RWPE1 (cell line): ENCODE results near the gene RBM20.

Source experiments
- CTCF ChIA-PET: fragments of 350-600 bp; sonication (Branson Sonifier 250); formaldehyde crosslinking; extraction: SDS; loops from one replicate; lab custom pipeline; 2021; lab: Yijun Ruan, JAX
- POLR2A ChIA-PET: fragments of 400-600 bp; formaldehyde crosslinking; extraction: SDS; loops from one replicate; lab custom pipeline; 2020; ENCODE audit warnings: antibody characterized with exemption; ENCODE audit not compliant: low non-redundant PET; lab: Yijun Ruan, JAX
- DNase-seq: peaks from one replicate; pipeline ENCODE4 v3.0.0; 2012; ENCODE audit warnings: low spot score
- H3K27ac ChIP-seq: fragments of 450-650 bp; 2 replicates; pipeline ENCODE4 v1.5.1; 2017
- TF ChIP-seq, protein P1 (sequence below): fragments of 450-650 bp; conservative IDR thresholded peaks from 2 replicates; pipeline ENCODE4 v1.5.1; 2017; ENCODE audit warnings: low read depth, mild to moderate bottlenecking

RBM20 gene

GRCh38 chr10:110646417-110647135 is 2.4 kb downstream of the RBM20 start:
- ChIA-PET POLR2A (no interaction called here), CTCF (no interaction called here)
- TF ChIP-seq, protein P1, sequence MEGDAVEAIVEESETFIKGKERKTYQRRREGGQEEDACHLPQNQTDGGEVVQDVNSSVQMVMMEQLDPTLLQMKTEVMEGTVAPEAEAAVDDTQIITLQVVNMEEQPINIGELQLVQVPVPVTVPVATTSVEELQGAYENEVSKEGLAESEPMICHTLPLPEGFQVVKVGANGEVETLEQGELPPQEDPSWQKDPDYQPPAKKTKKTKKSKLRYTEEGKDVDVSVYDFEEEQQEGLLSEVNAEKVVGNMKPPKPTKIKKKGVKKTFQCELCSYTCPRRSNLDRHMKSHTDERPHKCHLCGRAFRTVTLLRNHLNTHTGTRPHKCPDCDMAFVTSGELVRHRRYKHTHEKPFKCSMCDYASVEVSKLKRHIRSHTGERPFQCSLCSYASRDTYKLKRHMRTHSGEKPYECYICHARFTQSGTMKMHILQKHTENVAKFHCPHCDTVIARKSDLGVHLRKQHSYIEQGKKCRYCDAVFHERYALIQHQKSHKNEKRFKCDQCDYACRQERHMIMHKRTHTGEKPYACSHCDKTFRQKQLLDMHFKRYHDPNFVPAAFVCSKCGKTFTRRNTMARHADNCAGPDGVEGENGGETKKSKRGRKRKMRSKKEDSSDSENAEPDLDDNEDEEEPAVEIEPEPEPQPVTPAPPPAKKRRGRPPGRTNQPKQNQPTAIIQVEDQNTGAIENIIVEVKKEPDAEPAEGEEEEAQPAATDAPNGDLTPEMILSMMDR = no peak
- DNase-seq = no peak
- no peak overlapping the region for H3K27ac ChIP-seq

DNA sequence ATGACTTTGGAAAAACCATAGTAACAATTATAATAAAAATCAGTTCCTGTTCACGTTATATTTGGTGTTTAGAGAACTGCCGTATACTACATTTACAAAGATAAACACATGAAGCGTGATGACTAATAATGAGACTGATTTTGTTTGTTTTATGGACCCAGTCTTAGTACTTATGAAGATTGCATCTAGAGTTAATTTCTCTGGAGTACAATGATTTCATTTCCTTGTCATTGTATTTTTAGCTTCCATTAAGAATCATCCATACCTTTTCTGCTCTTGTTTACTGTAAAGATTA is 2.9 kb downstream of the RBM20 start:
- DNase-seq = no peak
- POLR2A ChIA-PET = no interaction called here
- CTCF ChIA-PET = interaction anchor here (0.7 kb wide), 1 partner anchor 693 kb away, joined by 3 read pairs; no protein-coding TSS in a partner anchor
- H3K27ac ChIP-seq = no peak overlapping the region
- TF ChIP-seq, protein P1 = no peak

DNA sequence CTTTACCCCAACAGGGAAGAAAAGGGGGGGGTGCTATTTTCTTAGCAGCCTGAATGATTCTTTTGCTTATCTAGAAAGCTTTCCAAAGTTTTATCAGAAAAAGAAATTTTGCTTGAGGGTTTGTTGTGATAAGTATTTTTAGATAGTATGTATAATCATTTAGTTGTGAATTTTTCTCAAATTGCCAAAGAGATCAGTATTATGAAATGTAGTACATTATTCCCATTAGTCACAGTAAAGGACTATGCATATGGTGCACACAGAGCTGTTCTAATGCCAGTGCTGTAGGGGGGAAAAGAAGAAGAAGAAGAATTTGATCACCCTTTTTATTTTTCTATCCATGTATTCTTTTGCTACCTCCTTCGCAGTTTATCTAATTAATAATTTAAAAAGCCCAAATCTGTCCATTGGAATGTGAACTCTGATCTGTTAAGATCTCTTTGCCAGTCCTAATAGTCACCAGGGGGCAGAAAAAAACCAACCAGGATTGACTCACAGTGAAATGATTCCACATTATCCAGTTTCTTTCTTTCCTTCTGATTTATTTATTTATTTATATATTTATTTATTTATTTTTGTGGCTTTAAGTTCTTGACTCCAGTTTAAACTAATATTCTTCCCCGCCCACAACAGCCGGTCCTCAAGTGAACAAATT is 4.7 kb downstream of the RBM20 start:
- H3K27ac ChIP-seq = no peak overlapping the region
- TF ChIP-seq, protein P1 = no peak
- ChIA-PET POLR2A (no interaction called here), CTCF (interaction anchor here (0.7 to 1.6 kb wide), 2 partner anchors 19 to 23 kb away, joined by 3 to 7 read pairs; no protein-coding TSS in a partner anchor)
- no peak for DNase-seq

DNA sequence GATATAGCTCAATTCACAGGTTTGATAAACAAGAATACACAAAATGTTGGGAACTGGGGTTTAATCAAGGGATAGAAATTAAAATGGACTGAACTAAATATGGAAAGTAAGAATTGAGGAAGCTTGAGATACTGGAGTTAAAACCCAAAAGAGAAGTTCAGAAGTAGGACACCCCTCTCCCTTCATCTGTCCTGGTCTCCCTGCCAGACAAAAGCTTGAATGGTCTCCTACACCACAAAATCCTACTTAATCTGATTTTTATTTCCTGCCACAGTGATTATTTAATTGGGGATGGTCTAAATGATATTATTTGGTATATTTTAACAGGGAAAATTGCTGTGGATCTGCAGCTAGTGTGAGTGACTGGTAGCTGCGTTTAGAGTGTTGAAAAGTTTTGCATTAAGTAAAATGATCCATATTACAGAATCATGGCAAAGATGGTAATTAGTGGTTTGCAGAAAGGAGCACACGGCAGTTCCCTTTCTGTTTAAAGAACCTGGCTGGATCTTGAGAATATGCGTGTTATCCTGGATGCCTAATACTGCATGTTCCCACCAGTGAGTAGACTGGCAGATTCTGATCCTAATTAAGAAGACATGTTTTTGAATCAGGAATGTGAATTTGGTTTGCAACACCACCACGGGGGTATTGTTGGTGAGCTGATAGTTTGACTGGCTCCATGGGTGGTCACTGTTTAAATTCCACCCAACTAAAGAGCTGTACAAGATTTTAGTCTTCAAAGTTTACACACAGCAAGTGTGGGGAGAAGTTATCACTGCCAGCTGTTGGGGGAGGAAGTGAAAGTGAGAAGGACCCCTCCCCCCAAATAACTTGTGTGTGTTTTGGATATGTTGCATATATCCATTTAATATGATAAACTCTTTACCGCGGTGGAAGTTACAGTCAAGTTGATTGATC is 5.5 kb downstream of the RBM20 start:
- ChIA-PET CTCF (interaction anchor here (0.6 to 1.6 kb wide), 4 partner anchors 18 to 52 kb away, joined by 3 to 7 read pairs (median 4); no protein-coding TSS in a partner anchor), POLR2A (no interaction called here)
- no peak overlapping the region for H3K27ac ChIP-seq
- no peak for DNase-seq
- TF ChIP-seq, protein P1 = no peak

GRCh38 chr10:110650265-110650668 is 6.1 kb downstream of the RBM20 start:
- TF ChIP-seq, protein P1 = no peak
- ChIA-PET CTCF (no interaction called here), POLR2A (no interaction called here)
- no peak for DNase-seq
- no peak overlapping the region for H3K27ac ChIP-seq
